Ovary (tissue), 9 donors: ENCODE results near the gene SURF2. TPM values are rescaled to one million over a fixed set of nuclear protein-coding genes. Genes with fewer than 3 reads are reported as not detected.

Experiments
- DNase-seq, 5 donors: peaks; one replicate each; pipeline ENCODE4 v3.0.0-alpha.2; 2019 to 2020
- H3K27ac ChIP-seq, 2 donors: fragments of 200-600 bp; one replicate each; pipeline versions ENCODE4 v1.5.1 to v1.8.0; 2019 to 2022
- H3K27me3 ChIP-seq: fragments of 200-600 bp; one replicate; pipeline ENCODE4 v1.8.0; 2022
- H3K36me3 ChIP-seq: fragments of 200-600 bp; sonication (generic); one replicate; pipeline ENCODE4 v1.5.1; 2019
- H3K4me1 ChIP-seq: one replicate; pipeline ENCODE4 v1.8.1; 2013; ENCODE audit warnings: mild to moderate bottlenecking, moderate library complexity; ENCODE audit not compliant: insufficient read depth
- H3K4me3 ChIP-seq: fragments of 200-600 bp; sonication (generic); one replicate; pipeline ENCODE4 v1.5.1; 2017
- H3K9me3 ChIP-seq, 2 donors: fragments of 200-600 bp in 1 of 2; sonication (generic) in 1 of 2; one replicate each; pipeline versions ENCODE4 v1.5.1 to v1.8.1; 2013 to 2019; ENCODE audit warnings: mild to moderate bottlenecking in 1 of 2, moderate library complexity in 1 of 2
- EP300 ChIP-seq: sonication (generic); formaldehyde crosslinking; IDR thresholded peaks from one replicate; pipeline ENCODE4 v1.6.1; 2017; ENCODE audit warnings: antibody characterized with exemption
- POLR2A ChIP-seq: fragments of 450-650 bp; IDR thresholded peaks from one replicate; pipeline ENCODE4 v1.6.1; 2017; ENCODE audit warnings: antibody characterized with exemption, mild to moderate bottlenecking, moderate library complexity
- WGBS, 3 donors: extraction: QIAGEN DNeasy Blood & Tissue Kit in 1 of 3; methylation state at CpG; one replicate each; pipeline versions ENCODE4 v1.1.5 to v1.1.7; 2013 to 2017; 5-methylcytosine and 5-hydroxymethylcytosine counted together
- intact Hi-C, 4 donors: fragments of 100-400 bp; cut with DNase I; formaldehyde crosslinking; loops; one replicate each; pipeline versions ENCODE4 v1.11.0 to v1.15.1; 2022 to 2023
- polyA plus RNA-seq, 2 donors: library from polyadenylated mRNA; stranded (reverse); fragments of 200-250 nt in 1 of 2; fragments of 350-450 nt in 1 of 2; fragmentation: Illumina TruSeq in 1 of 2; extraction: RNeasy Lipid Tissue Mini Kit (QIAGEN cat#74804) in 1 of 2; gene quantifications; one replicate each; pipeline ENCODE4 v1.2.3, GENCODE V29; 2013 to 2014
- total RNA-seq, 7 donors: library from RNA; depleted of rRNA in 2 of 7; stranded (reverse); fragments of >200 nt in 2 of 7; fragmentation: NEBNext Ultra II Directional in 3 of 7; extraction: Animal tissue kit (Norgen Biotek cat#: 25700) in 3 of 7; gene quantifications; one replicate each; pipeline versions ENCODE4 v1.1.0 to v1.2.4, GENCODE V29; 2016 to 2023
- TF ChIP-seq, protein P1 (sequence below), 3 donors: fragments of 450-650 bp in 2 of 3; fragments of 200-600 bp in 1 of 3; IDR thresholded peaks; one replicate each; pipeline versions ENCODE4 v1.5.1 to v1.8.0; 2016 to 2022; ENCODE audit warnings: antibody characterized with exemption in 3 of 3, mild to moderate bottlenecking in 1 of 3
- donor health status: DM: no; HTN: no; CAD: no; lungs with moderate emphysema.
- donor health status: DM: no; HTN: no; CAD: no.
- donor health status: Bipolar disorder and iron deficiency.
- donor health status: DM: yes; HTN: yes; CAD: no.
- donor health status: DM: no; HTN: no; CAD: no.
- donor health status: DM: yes; HTN: yes; CAD: no.

SURF2 gene
- total and polyA plus RNA-seq, 9 donors: 8.6 to 30.4 (median 15.8) TPM

- TF ChIP-seq POLR2A (no peak), EP300 (no peak)
- TF ChIP-seq, protein P1, sequence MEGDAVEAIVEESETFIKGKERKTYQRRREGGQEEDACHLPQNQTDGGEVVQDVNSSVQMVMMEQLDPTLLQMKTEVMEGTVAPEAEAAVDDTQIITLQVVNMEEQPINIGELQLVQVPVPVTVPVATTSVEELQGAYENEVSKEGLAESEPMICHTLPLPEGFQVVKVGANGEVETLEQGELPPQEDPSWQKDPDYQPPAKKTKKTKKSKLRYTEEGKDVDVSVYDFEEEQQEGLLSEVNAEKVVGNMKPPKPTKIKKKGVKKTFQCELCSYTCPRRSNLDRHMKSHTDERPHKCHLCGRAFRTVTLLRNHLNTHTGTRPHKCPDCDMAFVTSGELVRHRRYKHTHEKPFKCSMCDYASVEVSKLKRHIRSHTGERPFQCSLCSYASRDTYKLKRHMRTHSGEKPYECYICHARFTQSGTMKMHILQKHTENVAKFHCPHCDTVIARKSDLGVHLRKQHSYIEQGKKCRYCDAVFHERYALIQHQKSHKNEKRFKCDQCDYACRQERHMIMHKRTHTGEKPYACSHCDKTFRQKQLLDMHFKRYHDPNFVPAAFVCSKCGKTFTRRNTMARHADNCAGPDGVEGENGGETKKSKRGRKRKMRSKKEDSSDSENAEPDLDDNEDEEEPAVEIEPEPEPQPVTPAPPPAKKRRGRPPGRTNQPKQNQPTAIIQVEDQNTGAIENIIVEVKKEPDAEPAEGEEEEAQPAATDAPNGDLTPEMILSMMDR (IDR thresholded peaks at IDR 0.05): no peak
- H3K9me3 ChIP-seq: no peaks in the 10 kb centered on the region
- no peak overlapping the region for H3K4me3 ChIP-seq
- intact Hi-C loops: no loop called here
- 17 to 29% (median 20%) methylated on average over 14 of the region's 14 CpGs for WGBS, 3 donors
- H3K27me3 ChIP-seq: no peaks in the 10 kb centered on the region
- H3K36me3 ChIP-seq: no peaks in the 10 kb centered on the region
- DNase-seq: no peak
- H3K27ac ChIP-seq: no peak overlapping the region
- H3K4me1 ChIP-seq: no peaks in the 10 kb centered on the region
Measured at GRCh38 chr9:133396952-133397351, 40.6 kb downstream of the SURF2 start.

DNA sequence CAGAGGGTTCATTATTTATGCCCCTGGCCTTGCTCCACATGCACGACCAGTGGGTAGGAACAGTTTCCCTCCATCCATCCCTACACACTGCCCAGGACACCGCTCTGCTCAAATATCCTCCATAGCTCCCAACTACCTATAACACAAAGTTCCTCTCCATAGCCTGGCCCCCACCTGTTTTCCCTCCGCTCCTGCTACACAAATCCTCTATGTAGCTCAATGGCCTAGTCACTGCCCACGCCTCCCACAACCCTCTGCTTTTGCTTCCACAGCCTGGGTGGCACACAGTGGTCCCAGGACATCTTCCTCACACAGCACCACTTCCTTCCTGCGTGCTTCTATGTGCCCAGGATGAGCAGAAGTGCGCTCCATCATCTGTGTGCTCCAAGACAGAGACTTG lies 41.0 kb downstream of the SURF2 start:
- Histone ChIP-seq H3K9me3 (no peaks in the 10 kb centered on the region), H3K27me3 (no peaks in the 10 kb centered on the region), H3K36me3 (no peaks in the 10 kb centered on the region), H3K4me1 (no peaks in the 10 kb centered on the region), H3K27ac (no peak overlapping the region), H3K4me3 (no peak overlapping the region)
- intact Hi-C loops: no loop called here
- TF ChIP-seq, protein P1 (IDR thresholded peaks at IDR 0.05): no peak
- TF ChIP-seq POLR2A (no peak), EP300 (no peak)
- 69 to 79% (median 78%) methylated on average over 6 of the region's 6 CpGs for WGBS, 3 donors
- DNase-seq: no peak

GRCh38 chr9:133397895-133398294 lies 41.5 kb downstream of the SURF2 start:
- intact Hi-C loops: no loop called here
- Histone ChIP-seq H3K27me3 (no peaks in the 10 kb centered on the region), H3K9me3 (no peaks in the 10 kb centered on the region), H3K4me1 (no peaks in the 10 kb centered on the region), H3K36me3 (no peaks in the 10 kb centered on the region), H3K27ac (no peak overlapping the region), H3K4me3 (no peak overlapping the region)
- TF ChIP-seq, protein P1 (IDR thresholded peaks at IDR 0.05): no peak
- TF ChIP-seq EP300 (no peak), POLR2A (no peak)
- DNase-seq: no peak
- WGBS, 3 donors: 51 to 61% (median 52%) methylated on average over 9 of the region's 9 CpGs

DNA sequence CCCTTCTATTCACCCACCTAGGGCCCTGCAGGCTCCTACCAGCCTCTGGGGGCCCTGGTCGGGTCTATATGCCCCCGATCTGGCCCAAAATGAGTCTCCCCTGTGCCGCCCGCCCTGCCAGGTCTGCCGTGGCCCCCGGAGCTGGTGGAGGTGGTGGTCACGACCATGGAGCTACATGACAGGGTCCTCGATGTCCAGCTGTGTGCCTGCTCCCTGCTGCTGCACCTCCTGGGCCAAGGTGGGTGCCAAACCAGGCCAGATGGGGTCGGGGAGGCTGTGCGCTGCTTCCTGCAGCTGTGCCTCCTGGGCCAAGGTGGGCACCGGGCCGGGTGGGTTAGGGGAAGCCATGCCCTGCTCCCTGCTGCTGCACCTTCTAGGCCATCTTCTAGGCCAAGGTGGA lies 43.9 kb downstream of the SURF2 start:
- no peak overlapping the region for H3K27ac ChIP-seq
- H3K36me3 ChIP-seq: no peaks in the 10 kb centered on the region
- intact Hi-C loops: loop anchor here in 3 of 4 donors (5.0 to 10.0 kb wide), 3 partner anchors 87 to 325 kb away; no protein-coding TSS in a partner anchor
- no peak overlapping the region for H3K4me3 ChIP-seq
- H3K9me3 ChIP-seq: no peaks in the 10 kb centered on the region
- no peak for TF ChIP-seq POLR2A
- no peak for TF ChIP-seq EP300
- TF ChIP-seq, protein P1 (IDR thresholded peaks at IDR 0.05): no peak
- no peaks in the 10 kb centered on the region for H3K4me1 ChIP-seq
- 84 to 91% (median 86%) methylated on average over 11 to 12 of the region's 12 CpGs for WGBS, 3 donors
- H3K27me3 ChIP-seq: no peaks in the 10 kb centered on the region
- no peak for DNase-seq
